Right lobe of liver (tissue), 6 donors: ENCODE results near the gene NRXN3. TPM values are rescaled to one million over a fixed set of nuclear protein-coding genes. Genes with fewer than 3 reads are reported as not detected.

Experiments used
- ATAC-seq, 4 donors: fragments of 200-7000 bp; cut with Tn5 transposase; one replicate each; pipeline ENCODE4 v1.9.1; 2020; ENCODE audit warnings: mild to moderate bottlenecking in 4 of 4, moderate library complexity in 4 of 4
- DNase-seq, 3 donors: peaks; one replicate each; pipeline ENCODE4 v3.0.0-alpha.2; 2020
- H3K27ac ChIP-seq, 3 donors: fragments of 200-600 bp; one replicate each; pipeline ENCODE4 v1.8.0; 2022
- H3K27me3 ChIP-seq, 2 donors: fragments of 200-600 bp; one replicate each; pipeline ENCODE4 v1.8.0; 2022
- H3K36me3 ChIP-seq, 4 donors: fragments of 200-600 bp; sonication (generic) in 1 of 4; one replicate each; pipeline versions ENCODE4 v1.5.1 to v1.8.0; 2017 to 2022; ENCODE audit warnings: control low read depth in 1 of 4
- H3K4me1 ChIP-seq, 4 donors: fragments of 200-600 bp; sonication (generic) in 1 of 4; one replicate each; pipeline versions ENCODE4 v1.5.1 to v1.8.0; 2017 to 2022; ENCODE audit warnings: control low read depth in 1 of 4
- H3K4me3 ChIP-seq, 3 donors: fragments of 200-600 bp; one replicate each; pipeline ENCODE4 v1.8.0; 2022
- H3K9me3 ChIP-seq, 4 donors: fragments of 200-600 bp; sonication (generic) in 1 of 4; one replicate each; pipeline versions ENCODE4 v1.5.1 to v1.8.0; 2017 to 2022; ENCODE audit warnings: control low read depth in 1 of 4
- CTCF ChIP-seq, 4 donors: fragments of 200-600 bp in 3 of 4; fragments of 450-650 bp in 1 of 4; IDR thresholded peaks; one replicate each; pipeline versions ENCODE4 v1.5.1 to v1.8.0; 2016 to 2022; ENCODE audit warnings: antibody characterized with exemption in 4 of 4, mild to moderate bottlenecking in 2 of 4
- POLR2A ChIP-seq: fragments of 450-650 bp; IDR thresholded peaks from one replicate; pipeline ENCODE4 v1.6.1; 2017; ENCODE audit warnings: antibody characterized with exemption, mild to moderate bottlenecking
- WGBS: methylation state at CpG from one replicate; pipeline ENCODE4 v1.1.6; 2018; ENCODE audit warnings: low coverage, low lambda C conversion rate; ENCODE audit not compliant: insufficient coverage; ENCODE audit errors: missing lambda C conversion rate; 5-methylcytosine and 5-hydroxymethylcytosine counted together
- intact Hi-C, 2 donors: fragments of 100-400 bp; cut with DNase I; formaldehyde crosslinking; loops; one replicate each; pipeline versions ENCODE4 v1.11.2 to v1.14.1; 2022
- total RNA-seq, 6 experiments: library from RNA; depleted of rRNA in 2 of 6; stranded (reverse); fragments of >200 nt in 2 of 6; fragmentation: NEBNext Ultra II Directional in 3 of 6; extraction: Animal tissue kit (Norgen Biotek cat#: 25700) in 3 of 6; gene quantifications; one replicate each; pipeline versions ENCODE4 v1.1.0 to v1.2.4, GENCODE V29; 2016 to 2023
- donor health status: DM: no; HTN: yes; CAD: no.
- donor health status: DM: no; HTN: no; CAD: no.
- donor health status: DM: no; HTN: no; CAD: no.
- donor health status: DM: no; HTN: yes; CAD: no.
- donor health status: DM: no; HTN: yes; CAD: no.

The NRXN3 gene
- total RNA-seq, 6 experiments from 2014 or later, result 0.06 to 0.51 (median 0.23) TPM; not detected in 1

- ATAC-seq (no peak), DNase-seq (no peak)
- H3K4me1 ChIP-seq, result no peaks in the 10 kb centered on the region
- no peak overlapping the region for H3K4me3 ChIP-seq
- no peak overlapping the region for H3K27ac ChIP-seq
- no peaks in the 10 kb centered on the region for H3K27me3 ChIP-seq
- intact Hi-C loops, result no loop called here
- H3K36me3 ChIP-seq, result no peaks in the 10 kb centered on the region
- no peak for TF ChIP-seq POLR2A
- no peak for TF ChIP-seq CTCF (IDR thresholded peaks at IDR 0.05)
- WGBS, result 54% methylated on average over 6 of the region's 6 CpGs
- no peaks in the 10 kb centered on the region for H3K9me3 ChIP-seq
Observed at GRCh38 chr14:79638672-79639266, 1468.6 kb downstream of the NRXN3 start.

GRCh38 chr14:79639613-79640012, 1469.4 kb downstream of the NRXN3 start:
- ATAC-seq (no peak), DNase-seq (no peak)
- Histone ChIP-seq H3K27ac (no peak overlapping the region), H3K4me1 (no peaks in the 10 kb centered on the region), H3K27me3 (no peaks in the 10 kb centered on the region), H3K4me3 (no peak overlapping the region), H3K9me3 (no peaks in the 10 kb centered on the region), H3K36me3 (no peaks in the 10 kb centered on the region)
- no peak for TF ChIP-seq CTCF (IDR thresholded peaks at IDR 0.05)
- TF ChIP-seq POLR2A, result no peak
- WGBS, result 57% methylated on average over 3 of the region's 3 CpGs
- intact Hi-C loops, result no loop called here

GRCh38 chr14:79641371-79641770, 1471.2 kb downstream of the NRXN3 start:
- ATAC-seq, result no peak
- no peak overlapping the region for H3K4me3 ChIP-seq
- H3K9me3 ChIP-seq, result no peaks in the 10 kb centered on the region
- no peaks in the 10 kb centered on the region for H3K4me1 ChIP-seq
- intact Hi-C loops, result no loop called here
- no peaks in the 10 kb centered on the region for H3K36me3 ChIP-seq
- H3K27ac ChIP-seq, result no peak overlapping the region
- TF ChIP-seq CTCF (IDR thresholded peaks at IDR 0.05) (no peak), POLR2A (no peak)
- DNase-seq, result no peak
- H3K27me3 ChIP-seq, result no peaks in the 10 kb centered on the region
- 50% methylated on average over 1 of the region's 4 CpGs for WGBS

GRCh38 chr14:79643132-79643531, 1473.0 kb downstream of the NRXN3 start:
- ATAC-seq (no peak), DNase-seq (no peak)
- no peak overlapping the region for H3K27ac ChIP-seq
- intact Hi-C loops, result no loop called here
- TF ChIP-seq POLR2A, result no peak
- no peak for TF ChIP-seq CTCF (IDR thresholded peaks at IDR 0.05)
- H3K4me1 ChIP-seq, result no peaks in the 10 kb centered on the region
- H3K36me3 ChIP-seq, result no peaks in the 10 kb centered on the region
- no peak overlapping the region for H3K4me3 ChIP-seq
- no peaks in the 10 kb centered on the region for H3K9me3 ChIP-seq
- H3K27me3 ChIP-seq, result no peaks in the 10 kb centered on the region
- WGBS, result 80% methylated on average over 1 of the region's 1 CpG
